Activated CD8-positive, alpha-beta memory T cell treated with anti-CD3 and anti-CD28 coated beads, Interleukin-2, amount 10 ng/mL, durations not matched to agents 7 days and 5 days (primary cell): ENCODE data around the gene PAPOLB. TPM values are rescaled to one million over a fixed set of nuclear protein-coding genes. Genes with fewer than 3 reads are reported as not detected.
A peak's percentile ranks its signal among the peaks of the same experiment; 100 is the strongest.

Experiments used
- ATAC-seq: fragments of 150-1000 bp; cut with Tn5 transposase; one replicate; pipeline ENCODE4 v1.10.0; 2021; ENCODE audit warnings: moderate library complexity
- CTCF ChIA-PET: fragments of 350-600 bp; sonication (Branson Sonifier 250); formaldehyde crosslinking; loops from one replicate; lab custom pipeline; 2021; ENCODE audit warnings: antibody characterized with exemption; lab: Charles Lee
- DNase-seq: peaks from one replicate; pipeline ENCODE4 v3.0.0-alpha.2; 2020
- H3K27ac Mint-ChIP-seq: one replicate; pipeline ENCODE4 v1.8.0; 2021; ENCODE audit warnings: mild to moderate bottlenecking, mixed read lengths
- H3K27me3 Mint-ChIP-seq: one replicate; pipeline ENCODE4 v1.8.0; 2021; ENCODE audit warnings: mixed read lengths
- H3K36me3 Mint-ChIP-seq: one replicate; pipeline ENCODE4 v1.8.0; 2021; ENCODE audit warnings: mild to moderate bottlenecking, mixed read lengths
- H3K4me1 Mint-ChIP-seq: one replicate; pipeline ENCODE4 v1.8.0; 2021; ENCODE audit warnings: mixed read lengths
- H3K4me3 Mint-ChIP-seq: one replicate; pipeline ENCODE4 v1.8.0; 2021; ENCODE audit warnings: mild to moderate bottlenecking, moderate library complexity, mixed read lengths
- H3K9me3 Mint-ChIP-seq: one replicate; pipeline ENCODE4 v1.8.0; 2022; ENCODE audit warnings: low read depth, mixed read lengths
- total RNA-seq, 2 experiments: library from RNA; stranded (reverse); gene quantifications; one replicate each; pipeline ENCODE4 v1.2.3, GENCODE V29; 2021

Gene PAPOLB
- total RNA-seq, 2 experiments from 2014 or later: 0.06 TPM; not detected in 1

- CTCF ChIA-PET: interaction anchor here (1.4 kb wide), 1 partner anchor 11 kb away, joined by 6 read pairs; no protein-coding TSS in a partner anchor
- H3K4me1 Mint-ChIP-seq: peaks cover 21% of the 10 kb centered on the region
- ATAC-seq: peak; percentile 63
- H3K9me3 Mint-ChIP-seq: no peaks in the 10 kb centered on the region
- H3K36me3 Mint-ChIP-seq: no peaks in the 10 kb centered on the region
- no peak overlapping the region for H3K4me3 Mint-ChIP-seq
- no peak overlapping the region for H3K27ac Mint-ChIP-seq
- H3K27me3 Mint-ChIP-seq: peaks cover 27% of the 10 kb centered on the region
- peak; percentile 45 for DNase-seq
Observed at GRCh38 chr7:4871056-4871680, 9.3 kb upstream of the PAPOLB start.

DNA sequence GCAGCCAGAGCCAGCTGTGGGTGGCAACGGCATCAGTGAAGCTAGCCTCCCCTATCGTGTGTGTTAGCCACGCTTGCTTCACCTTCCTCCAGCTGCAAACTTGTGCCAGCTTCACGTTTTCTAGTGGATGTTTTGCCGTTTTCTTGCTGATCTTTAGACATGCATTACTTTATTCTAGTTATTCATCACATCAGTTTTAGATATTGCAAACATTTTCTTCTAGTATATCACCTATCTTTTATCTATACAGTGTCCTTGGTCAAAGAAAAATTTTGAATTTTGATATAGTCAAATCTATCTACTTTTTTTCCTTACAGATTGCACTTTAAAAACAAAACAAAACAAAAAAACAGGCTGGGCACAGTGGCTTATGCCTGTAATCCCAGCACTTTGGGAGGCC lies 6.7 kb upstream of the PAPOLB start:
- no peak overlapping the region for H3K27ac Mint-ChIP-seq
- H3K4me1 Mint-ChIP-seq: peaks cover 21% of the 10 kb centered on the region
- H3K9me3 Mint-ChIP-seq: no peaks in the 10 kb centered on the region
- H3K4me3 Mint-ChIP-seq: no peak overlapping the region
- H3K36me3 Mint-ChIP-seq: no peaks in the 10 kb centered on the region
- CTCF ChIA-PET: no interaction called here
- H3K27me3 Mint-ChIP-seq: peaks cover 46% of the 10 kb centered on the region
- ATAC-seq (no peak), DNase-seq (no peak)

- no peak overlapping the region for H3K4me3 Mint-ChIP-seq
- CTCF ChIA-PET: interaction anchor here (1.0 kb wide), 1 partner anchor 240 kb away, joined by 3 read pairs; no protein-coding TSS in a partner anchor
- DNase-seq: no peak
- H3K4me1 Mint-ChIP-seq: peaks cover 12% of the 10 kb centered on the region
- H3K9me3 Mint-ChIP-seq: peaks cover 3% of the 10 kb centered on the region
- no peak for ATAC-seq
- H3K27me3 Mint-ChIP-seq: peaks cover 53% of the 10 kb centered on the region
- no peak overlapping the region for H3K27ac Mint-ChIP-seq
- peaks cover 2% of the 10 kb centered on the region for H3K36me3 Mint-ChIP-seq
Observed at GRCh38 chr7:4866528-4867496, 5.0 kb upstream of the PAPOLB start.

DNA sequence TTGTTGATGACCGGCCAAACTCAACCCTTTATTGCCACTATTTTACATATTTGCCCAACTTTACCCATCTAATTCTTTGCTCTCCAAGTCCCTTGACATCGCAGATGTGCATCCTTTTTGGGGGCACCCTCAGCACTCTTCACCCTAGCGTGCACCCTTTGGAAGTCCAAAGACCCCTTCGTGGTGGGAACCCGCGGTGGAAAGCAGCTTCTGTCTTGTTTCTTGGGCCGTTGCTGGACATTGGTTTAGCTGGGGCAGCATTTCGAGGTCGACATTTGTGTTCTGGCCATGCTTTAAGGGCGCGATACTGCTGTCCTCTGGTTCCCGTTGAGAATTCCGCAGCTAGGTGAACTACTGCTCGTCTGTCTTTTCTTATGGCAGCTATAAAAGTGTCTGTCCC lies 326 bp upstream of the PAPOLB start:
- Mint-ChIP-seq H3K36me3 (peaks cover 2% of the 10 kb centered on the region), H3K4me3 (peak overlapping the region; percentile 27), H3K27ac (no peak overlapping the region), H3K9me3 (peaks cover 3% of the 10 kb centered on the region), H3K4me1 (no peaks in the 10 kb centered on the region), H3K27me3 (peaks cover 73% of the 10 kb centered on the region)
- ATAC-seq: no peak
- DNase-seq: no peak
- CTCF ChIA-PET: interaction anchor here (1.0 to 1.6 kb wide), 2 partner anchors 13 to 32 kb away, joined by 3 to 4 read pairs; no protein-coding TSS in a partner anchor

GRCh38 chr7:4861227-4861626 lies 603 bp downstream of the PAPOLB start:
- Mint-ChIP-seq H3K4me1 (no peaks in the 10 kb centered on the region), H3K9me3 (peaks cover 3% of the 10 kb centered on the region), H3K36me3 (peaks cover 2% of the 10 kb centered on the region), H3K27ac (no peak overlapping the region), H3K4me3 (peak overlapping the region; percentile 27), H3K27me3 (peaks cover 79% of the 10 kb centered on the region)
- no peak for ATAC-seq
- DNase-seq: no peak
- CTCF ChIA-PET: no interaction called here

DNA sequence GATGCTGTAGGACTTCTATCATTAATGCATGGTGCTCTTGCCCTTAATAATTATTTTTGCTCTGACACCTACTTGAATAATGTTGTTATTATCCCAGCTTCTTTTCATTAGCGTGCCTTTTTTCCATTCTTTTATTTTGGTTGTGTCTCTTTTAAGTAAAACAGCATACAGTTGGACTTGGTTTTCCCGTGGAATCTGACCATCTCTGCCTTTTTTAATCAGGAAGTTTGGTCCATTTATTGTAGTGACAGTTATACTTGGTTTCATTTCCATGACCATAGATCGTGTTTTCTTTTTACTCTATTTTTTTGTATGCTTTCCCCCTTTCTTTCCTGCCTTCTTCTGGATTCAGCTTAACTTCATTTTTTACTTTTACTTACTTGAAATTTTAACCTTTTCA lies 4.6 kb downstream of the PAPOLB start:
- CTCF ChIA-PET: no interaction called here
- no peaks in the 10 kb centered on the region for H3K9me3 Mint-ChIP-seq
- H3K36me3 Mint-ChIP-seq: no peaks in the 10 kb centered on the region
- no peaks in the 10 kb centered on the region for H3K4me1 Mint-ChIP-seq
- ATAC-seq (no peak), DNase-seq (no peak)
- peaks cover 50% of the 10 kb centered on the region for H3K27me3 Mint-ChIP-seq
- no peak overlapping the region for H3K27ac Mint-ChIP-seq
- H3K4me3 Mint-ChIP-seq: no peak overlapping the region

DNA sequence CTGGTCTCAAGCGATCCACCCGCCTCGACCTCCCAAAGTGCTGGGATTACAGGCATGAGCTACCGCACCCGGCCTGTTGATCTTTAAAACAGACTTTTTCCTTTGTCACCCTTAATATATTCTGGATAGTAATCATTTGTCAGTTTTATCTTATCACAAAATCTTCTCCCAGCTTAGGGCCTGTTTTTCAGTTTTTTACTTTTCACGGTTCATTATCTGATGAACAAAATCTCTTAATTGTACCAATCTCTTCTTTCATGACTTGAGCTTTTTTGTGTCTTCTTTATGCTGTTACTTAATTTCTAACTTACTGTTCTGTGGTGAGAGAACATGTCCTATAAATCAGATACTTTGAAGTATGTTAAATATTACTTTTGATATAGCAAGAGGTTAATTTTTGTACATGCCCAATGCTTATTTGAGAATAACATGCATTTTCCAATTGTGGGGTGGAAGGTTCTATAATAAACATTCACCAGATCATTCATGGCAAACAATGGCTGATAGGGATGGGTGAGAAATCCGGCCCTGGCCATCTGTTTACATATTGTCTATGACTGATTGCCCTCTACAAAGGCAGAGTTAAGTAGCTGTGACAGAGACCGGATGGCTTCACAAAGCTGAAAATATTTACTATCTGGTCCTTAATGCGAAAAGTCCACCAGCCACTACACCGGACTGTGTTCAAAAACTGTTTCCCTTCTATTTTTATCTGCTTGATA lies 5.3 kb downstream of the PAPOLB start:
- ATAC-seq: no peak
- DNase-seq: no peak
- CTCF ChIA-PET: interaction anchor here (1.2 kb wide), 1 partner anchor 58 kb away, joined by 4 read pairs; no protein-coding TSS in a partner anchor
- H3K27me3 Mint-ChIP-seq: peaks cover 46% of the 10 kb centered on the region
- H3K4me3 Mint-ChIP-seq: no peak overlapping the region
- no peaks in the 10 kb centered on the region for H3K9me3 Mint-ChIP-seq
- H3K27ac Mint-ChIP-seq: no peak overlapping the region
- no peaks in the 10 kb centered on the region for H3K36me3 Mint-ChIP-seq
- H3K4me1 Mint-ChIP-seq: peaks cover 5% of the 10 kb centered on the region

GRCh38 chr7:4854916-4855315 lies 6.9 kb downstream of the PAPOLB start:
- CTCF ChIA-PET: interaction anchor here (0.6 kb wide), 1 partner anchor 320 kb away, joined by 3 read pairs; no protein-coding TSS in a partner anchor
- no peak for ATAC-seq

DNA sequence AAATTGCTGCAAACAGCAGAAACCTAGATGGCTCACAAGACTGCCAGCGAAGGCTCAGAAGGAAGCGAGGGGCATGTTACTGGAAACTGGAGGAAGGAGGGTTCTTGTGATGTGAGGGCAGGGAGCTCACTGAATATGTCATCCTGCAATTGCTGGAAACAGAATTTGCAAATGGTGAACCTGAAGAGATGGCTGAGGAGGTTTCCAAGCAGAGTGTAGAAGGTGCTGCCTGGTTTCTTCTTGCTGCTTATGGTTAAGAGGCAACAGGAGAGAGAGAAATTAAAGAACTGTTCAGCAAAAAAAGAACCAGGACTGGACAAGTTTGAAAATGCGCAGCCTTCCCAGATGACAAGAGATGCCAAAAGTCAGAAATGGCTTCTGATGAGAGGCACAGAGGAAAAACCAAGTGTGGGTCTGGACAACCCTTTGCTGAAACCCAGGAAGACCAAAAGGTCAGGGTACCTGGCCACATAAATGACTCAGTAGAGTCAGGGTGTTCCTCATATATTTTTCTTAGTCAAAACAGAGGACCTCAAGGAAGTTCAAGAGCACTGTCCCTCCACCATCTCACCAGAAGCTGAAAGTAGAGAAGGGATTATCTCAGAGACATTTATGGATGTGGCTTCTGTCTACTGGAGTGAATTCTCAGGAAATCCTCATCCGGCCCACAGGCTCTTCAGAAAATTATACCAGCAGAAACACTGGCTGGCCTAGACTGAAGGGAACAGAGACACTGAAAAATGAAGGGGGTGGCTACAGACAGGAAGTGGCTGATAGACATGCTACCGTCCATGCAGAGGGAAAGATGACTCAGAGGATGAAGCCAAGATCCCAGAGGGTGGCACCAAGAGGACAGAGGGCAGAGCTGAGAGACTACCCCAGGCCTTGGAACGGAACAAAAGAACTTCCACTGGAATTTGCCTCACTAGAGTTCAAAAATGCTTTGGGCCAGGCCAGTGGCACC lies 10.1 kb downstream of the PAPOLB start:
- H3K27ac Mint-ChIP-seq: no peak overlapping the region

More at GRCh38 chr7:4854916-4855315, 6.9 kb downstream of the PAPOLB start:
- Mint-ChIP-seq H3K9me3 (no peaks in the 10 kb centered on the region), H3K4me3 (no peak overlapping the region), H3K27ac (no peak overlapping the region), H3K27me3 (peaks cover 31% of the 10 kb centered on the region), H3K36me3 (no peaks in the 10 kb centered on the region), H3K4me1 (peaks cover 8% of the 10 kb centered on the region)
- no peak for DNase-seq

DNA sequence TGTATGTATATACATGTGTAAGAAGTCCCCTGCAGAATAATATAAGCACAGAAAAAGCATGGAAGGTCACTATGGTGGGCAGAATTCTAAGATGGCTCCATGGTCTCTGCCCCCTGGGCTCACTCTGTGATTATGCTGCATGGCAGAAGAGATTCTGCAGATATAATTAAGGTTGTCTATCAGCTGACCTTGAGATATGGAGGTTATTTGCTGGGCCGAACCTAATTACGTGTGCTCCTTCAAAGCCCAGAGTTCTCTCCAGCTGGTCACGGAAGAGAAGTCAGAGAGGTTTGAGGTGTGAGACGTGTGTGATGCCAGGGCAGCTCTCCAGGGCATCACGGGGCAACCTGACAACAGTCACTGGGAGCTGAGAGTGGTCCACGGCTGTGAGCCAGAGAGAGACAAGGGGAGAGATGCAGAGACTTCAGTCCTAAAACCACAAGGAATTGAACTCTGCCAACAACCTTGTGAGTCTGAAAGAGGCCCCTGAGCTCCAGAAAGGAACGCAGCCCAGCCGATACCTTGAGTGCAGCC lies 11.5 kb downstream of the PAPOLB start:
- CTCF ChIA-PET: interaction anchor here (1.0 to 3.2 kb wide), 5 partner anchors 12 to 235 kb away, joined by 3 to 14 read pairs (median 4); partner anchors contain the start of gene RADIL
- peaks cover 8% of the 10 kb centered on the region for H3K4me1 Mint-ChIP-seq
- no peaks in the 10 kb centered on the region for H3K9me3 Mint-ChIP-seq
- H3K27me3 Mint-ChIP-seq: peaks cover 8% of the 10 kb centered on the region
- DNase-seq (no peak), ATAC-seq (no peak)
- H3K36me3 Mint-ChIP-seq: no peaks in the 10 kb centered on the region
- no peak overlapping the region for H3K27ac Mint-ChIP-seq
- no peak overlapping the region for H3K4me3 Mint-ChIP-seq

More for the DNA sequence above, 10.1 kb downstream of the PAPOLB start:
- Mint-ChIP-seq H3K4me3 (no peak overlapping the region), H3K36me3 (no peaks in the 10 kb centered on the region), H3K4me1 (peaks cover 8% of the 10 kb centered on the region), H3K27me3 (peaks cover 8% of the 10 kb centered on the region), H3K9me3 (no peaks in the 10 kb centered on the region)
- ATAC-seq (peak; percentile 67), DNase-seq (no peak)
- CTCF ChIA-PET: no interaction called here

GRCh38 chr7:4849390-4849789 lies 12.4 kb downstream of the PAPOLB start:
- Mint-ChIP-seq H3K4me1 (peaks cover 8% of the 10 kb centered on the region), H3K27ac (no peak overlapping the region), H3K27me3 (peaks cover 14% of the 10 kb centered on the region), H3K9me3 (no peaks in the 10 kb centered on the region), H3K36me3 (no peaks in the 10 kb centered on the region), H3K4me3 (no peak overlapping the region)
- ATAC-seq (peak; percentile 60), DNase-seq (peak; percentile 50)
- CTCF ChIA-PET: interaction anchor here (1.0 to 3.2 kb wide), 5 partner anchors 13 to 236 kb away, joined by 3 to 14 read pairs (median 4); partner anchors contain the start of gene RADIL

- Mint-ChIP-seq H3K27ac (no peak overlapping the region), H3K36me3 (no peaks in the 10 kb centered on the region), H3K9me3 (no peaks in the 10 kb centered on the region), H3K4me3 (no peak overlapping the region), H3K4me1 (no peaks in the 10 kb centered on the region), H3K27me3 (peaks cover 14% of the 10 kb centered on the region)
- ATAC-seq: no peak
- CTCF ChIA-PET: interaction anchor here (0.6 to 1.0 kb wide), 2 partner anchors 38 to 278 kb away, joined by 3 to 5 read pairs; partner anchors contain the start of gene RADIL
- no peak for DNase-seq
Observed at GRCh38 chr7:4845740-4846142, 16.1 kb downstream of the PAPOLB start.
